Measurements from ENCODE around the gene DENND11. TPM values are rescaled to one million over a fixed set of nuclear protein-coding genes. Genes with fewer than 3 reads are reported as not detected.

DENND11 gene
- total RNA-seq, 2 experiments from 2014 or later = 3.8 to 9.7 TPM

GRCh38 chr7:141663081-141663849 is 38.7 kb downstream of the DENND11 start:
- ChIA-PET POLR2A (no interaction called here), CTCF (ENCODE audit: unreplicated experiment) (no interaction called here)
- no peaks in the 10 kb centered on the region for H3K36me3 ChIP-seq (ENCODE audit: insufficient read depth, low read length)
- no peaks in the 10 kb centered on the region for H3K79me2 ChIP-seq (ENCODE audit: insufficient read depth, low read depth, low read length)
- H3K4me3 ChIP-seq (ENCODE audit: low read depth, low read length, poor library complexity, severe bottlenecking) = no peak overlapping the region
- no peaks in the 10 kb centered on the region for H3K9me2 ChIP-seq (ENCODE audit: insufficient read depth, low read length)
- peaks cover 14% of the 10 kb centered on the region for H3K4me1 ChIP-seq (ENCODE audit: insufficient read depth, low read length, poor library complexity, severe bottlenecking)
- intact Hi-C loops (cut with micrococcal nuclease; ENCODE audit: unreplicated experiment) = no loop called here
- no TSS peak for BruUV-seq (replicated peaks)
- H3K27ac ChIP-seq (ENCODE audit: low read depth, low read length, poor library complexity, severe bottlenecking) = no peak overlapping the region
- peak; percentile 4 for DNase-seq (ENCODE audit: low spot score)
- no peak overlapping the region; the same call in 1 of the 2 replicates for H3K4me2 ChIP-seq (ENCODE audit: low read length)
- H2AFZ ChIP-seq (ENCODE audit: low read length) = no peak overlapping the region
- H4K20me1 ChIP-seq (ENCODE audit: insufficient read depth, low read length) = no peaks in the 10 kb centered on the region
- H3K9me3 ChIP-seq (ENCODE audit: low read length) = no peaks in the 10 kb centered on the region
- TF ChIP-seq CTCF (conservative IDR thresholded peaks at IDR 0.05; ENCODE audit: low read length) = no peak
- TF ChIP-seq EZH2phosphoT487 (IDR thresholded peaks at IDR 0.05; ENCODE audit: borderline replicate concordance, low read depth, low read length) = no peak

GRCh38 chr7:141660259-141660658 is 41.7 kb downstream of the DENND11 start:
- Histone ChIP-seq H3K27ac (ENCODE audit: low read depth, low read length, poor library complexity, severe bottlenecking) (no peak overlapping the region), H4K20me1 (ENCODE audit: insufficient read depth, low read length) (no peaks in the 10 kb centered on the region), H3K9me3 (ENCODE audit: low read length) (no peaks in the 10 kb centered on the region), H3K4me1 (ENCODE audit: insufficient read depth, low read length, poor library complexity, severe bottlenecking) (peaks cover 14% of the 10 kb centered on the region), H3K79me2 (ENCODE audit: insufficient read depth, low read depth, low read length) (no peaks in the 10 kb centered on the region), H3K4me2 (ENCODE audit: low read length) (no peak overlapping the region), H3K4me3 (ENCODE audit: low read depth, low read length, poor library complexity, severe bottlenecking) (no peak overlapping the region), H2AFZ (ENCODE audit: low read length) (no peak overlapping the region), H3K9me2 (ENCODE audit: insufficient read depth, low read length) (no peaks in the 10 kb centered on the region), H3K36me3 (ENCODE audit: insufficient read depth, low read length) (0 out of 2 replicates have a peak, but pooled peaks cover 3% of the 10 kb centered on the region)
- intact Hi-C loops (cut with micrococcal nuclease; ENCODE audit: unreplicated experiment) = no loop called here
- ChIA-PET POLR2A (interaction anchor here (0.7 to 1.0 kb wide), 2 partner anchors 18 to 71 kb away, joined by 3 read pairs; no protein-coding TSS in a partner anchor), CTCF (ENCODE audit: unreplicated experiment) (no interaction called here)
- DNase-seq (ENCODE audit: low spot score) = no peak
- TF ChIP-seq CTCF (conservative IDR thresholded peaks at IDR 0.05; ENCODE audit: low read length) (no peak), EZH2phosphoT487 (IDR thresholded peaks at IDR 0.05; ENCODE audit: borderline replicate concordance, low read depth, low read length) (no peak)
- BruUV-seq (replicated peaks) = no TSS peak

GRCh38 chr7:141659501-141659900 is 42.5 kb downstream of the DENND11 start:
- Histone ChIP-seq H3K4me1 (ENCODE audit: insufficient read depth, low read length, poor library complexity, severe bottlenecking) (peaks cover 14% of the 10 kb centered on the region), H3K27ac (ENCODE audit: low read depth, low read length, poor library complexity, severe bottlenecking) (no peak overlapping the region), H3K4me2 (ENCODE audit: low read length) (no peak overlapping the region), H3K9me3 (ENCODE audit: low read length) (no peaks in the 10 kb centered on the region), H3K9me2 (ENCODE audit: insufficient read depth, low read length) (no peaks in the 10 kb centered on the region), H2AFZ (ENCODE audit: low read length) (no peak overlapping the region), H3K79me2 (ENCODE audit: insufficient read depth, low read depth, low read length) (no peaks in the 10 kb centered on the region), H4K20me1 (ENCODE audit: insufficient read depth, low read length) (no peaks in the 10 kb centered on the region), H3K36me3 (ENCODE audit: insufficient read depth, low read length) (peaks cover 7% of the 10 kb centered on the region; the same call in 1 of the 2 replicates), H3K4me3 (ENCODE audit: low read depth, low read length, poor library complexity, severe bottlenecking) (no peak overlapping the region)
- ChIA-PET POLR2A (no interaction called here), CTCF (ENCODE audit: unreplicated experiment) (no interaction called here)
- intact Hi-C loops (cut with micrococcal nuclease; ENCODE audit: unreplicated experiment) = no loop called here
- no peak for DNase-seq (ENCODE audit: low spot score)
- no peak for TF ChIP-seq CTCF (conservative IDR thresholded peaks at IDR 0.05; ENCODE audit: low read length)
- no peak for TF ChIP-seq EZH2phosphoT487 (IDR thresholded peaks at IDR 0.05; ENCODE audit: borderline replicate concordance, low read depth, low read length)
- no TSS peak for BruUV-seq (replicated peaks)
